CD4-positive, alpha-beta T cell treated with Interleukin-17A for 4 hours (primary cell): ENCODE measurements around the gene CFAP299.
A peak's percentile ranks its signal among the peaks of the same experiment; 100 is the strongest.

Experiments used
- DNase-seq: peaks from one replicate; pipeline ENCODE4 v3.0.0-alpha.2; 2020; ENCODE audit warnings: mixed read lengths

The CFAP299 gene

GRCh38 chr4:80967346-80967745 is 631.8 kb downstream of the CFAP299 start:
- no peak for DNase-seq

- no peak for DNase-seq
These were observed 644.7 kb downstream of the CFAP299 start for GRCh38 chr4:80980239-80980638.

GRCh38 chr4:80986011-80986410 is 650.5 kb downstream of the CFAP299 start:
- DNase-seq = no peak

- DNase-seq = peak; percentile 30
These were observed 654.5 kb downstream of the CFAP299 start for GRCh38 chr4:80989921-80990544.

GRCh38 chr4:80990851-80991250 is 655.3 kb downstream of the CFAP299 start:
- DNase-seq = no peak

GRCh38 chr4:80999943-81000342 is 664.4 kb downstream of the CFAP299 start:
- no peak for DNase-seq

GRCh38 chr4:81003597-81004111 is 668.1 kb downstream of the CFAP299 start:
- DNase-seq = no peak

- DNase-seq = no peak
These were observed 671.9 kb downstream of the CFAP299 start for GRCh38 chr4:81007417-81007816.
